Effector memory CD4-positive, alpha-beta T cell (primary cell): ENCODE data around the gene EPN1.

Experiments used
- DNase-seq, 3 donors: peaks; one replicate each; pipeline ENCODE4 v3.0.0-alpha.2; 2020
- H3K27ac ChIP-seq: 2 replicates; pipeline ENCODE4 v1.7.0; 2013; ENCODE audit warnings: mild to moderate bottlenecking, low read length, moderate library complexity; ENCODE audit not compliant: insufficient read depth, poor library complexity, severe bottlenecking
- H3K27me3 ChIP-seq: replicated peaks from 2 replicates; pipeline ENCODE4 v1.7.0; 2013; ENCODE audit warnings: mild to moderate bottlenecking, low read length; ENCODE audit not compliant: insufficient read depth, control insufficient read depth, poor library complexity, severe bottlenecking
- H3K36me3 ChIP-seq: 2 replicates; pipeline ENCODE4 v1.7.0; 2013; ENCODE audit warnings: mild to moderate bottlenecking, low read length, moderate library complexity; ENCODE audit not compliant: control insufficient read depth, insufficient read depth
- H3K4me1 ChIP-seq: 2 replicates; pipeline ENCODE4 v1.7.0; 2013; ENCODE audit warnings: low read length, mild to moderate bottlenecking; ENCODE audit not compliant: control insufficient read depth, insufficient read depth, poor library complexity, severe bottlenecking
- H3K4me3 ChIP-seq: 2 replicates; pipeline ENCODE4 v1.7.0; 2013; ENCODE audit warnings: low read length, low read depth, mild to moderate bottlenecking; ENCODE audit not compliant: insufficient read depth, poor library complexity, severe bottlenecking
- H3K9me3 ChIP-seq: 2 replicates; pipeline ENCODE4 v1.7.0; 2013; ENCODE audit warnings: mild to moderate bottlenecking, low read length, moderate library complexity; ENCODE audit not compliant: control insufficient read depth
- total RNA-seq, 3 donors: gene quantifications; one replicate each; lab custom pipeline; 2026; lab: John Stamatoyannopoulos, UW

Gene EPN1
- total RNA-seq = 30.3 to 46.1 (median 31.1) reads per million in 3 donors

DNA sequence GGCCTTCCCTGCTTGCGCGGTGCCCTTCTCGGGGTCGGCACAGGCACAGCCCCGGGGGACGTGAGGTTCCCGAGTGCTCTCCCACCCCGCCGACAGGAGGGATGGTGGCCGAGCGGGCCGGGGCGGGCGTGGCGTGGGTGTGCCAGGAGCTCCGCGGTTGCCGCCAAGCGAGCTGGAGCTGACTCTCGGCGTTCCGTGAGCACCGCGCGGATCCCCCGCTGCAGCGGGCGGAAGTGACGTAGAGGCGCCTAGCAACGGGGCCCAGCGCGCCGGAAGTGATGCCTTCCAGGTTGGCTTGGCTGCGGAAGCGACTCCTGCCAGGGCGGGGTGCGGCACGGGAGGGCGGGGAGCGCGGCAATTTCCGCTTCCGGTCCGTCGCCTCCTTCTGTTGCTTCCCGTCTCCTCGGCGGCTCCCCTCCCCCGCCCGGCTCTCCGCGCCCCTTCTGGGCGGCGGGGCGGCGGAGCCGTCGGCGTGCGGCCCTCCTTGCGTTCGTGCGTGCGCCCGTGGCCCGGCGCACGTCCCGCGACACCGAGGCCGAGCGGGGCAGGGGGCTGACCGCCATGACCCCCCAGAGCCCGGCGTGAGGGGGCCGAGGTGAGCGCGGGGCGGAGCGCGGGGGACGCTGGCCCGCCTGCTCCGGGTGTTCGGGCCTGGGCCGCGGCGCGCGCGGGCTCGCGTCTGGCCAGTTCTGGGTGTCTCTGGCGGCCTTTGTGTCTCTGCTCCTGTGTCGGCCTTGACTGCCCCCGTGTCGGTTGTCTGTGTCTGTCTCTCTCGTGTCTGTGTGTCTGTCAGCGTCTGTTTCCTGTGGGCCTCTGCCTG, at the start of gene EPN1:
Gene EPN1, plus strand, starts transcription at position 386 of the 820 bp plus-strand sequence. CDS start 3,402 bp downstream, outside the sequence.
- Histone ChIP-seq H3K4me3 (peak within 1 kb of the TSS; percentile 48), H3K9me3 (no peaks in the 10 kb centered on the region), H3K27ac (peak within 1 kb of the TSS; percentile 72), H3K27me3 (no peaks in the 10 kb centered on the region), H3K4me1 (peaks cover 24% of the 10 kb centered on the region), H3K36me3 (peaks cover 43% of the 10 kb centered on the region)
- peak; percentile 96 to 98 (median 97) for DNase-seq

DNA sequence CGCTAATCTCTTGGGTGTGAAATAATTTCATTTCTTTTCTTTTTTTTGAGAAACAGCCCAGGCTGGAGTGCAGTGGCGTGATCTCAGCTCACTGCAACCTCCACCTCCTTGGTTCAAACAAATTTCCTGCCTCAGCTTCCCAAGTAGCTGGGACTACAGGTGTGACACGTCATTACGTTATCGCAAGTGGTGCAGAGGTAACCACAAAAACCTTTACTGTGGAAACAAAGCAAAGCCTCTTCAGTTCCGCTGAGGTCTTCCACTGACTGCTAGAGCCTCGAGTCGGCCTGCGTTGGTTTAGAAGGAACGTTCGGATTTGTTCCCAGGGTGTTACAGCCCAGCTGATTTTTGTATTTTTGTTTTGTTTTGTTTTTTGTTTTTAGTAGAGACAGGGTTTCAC, 48.7 kb upstream of the EPN1 start:
- H3K27me3 ChIP-seq = no peaks in the 10 kb centered on the region
- peaks cover 14% of the 10 kb centered on the region for H3K4me1 ChIP-seq
- H3K9me3 ChIP-seq = no peaks in the 10 kb centered on the region
- no peak overlapping the region for H3K4me3 ChIP-seq
- H3K27ac ChIP-seq = peak overlapping the region; percentile 65
- DNase-seq = peak; percentile 54 to 64 (median 60)
- no peaks in the 10 kb centered on the region for H3K36me3 ChIP-seq

DNA sequence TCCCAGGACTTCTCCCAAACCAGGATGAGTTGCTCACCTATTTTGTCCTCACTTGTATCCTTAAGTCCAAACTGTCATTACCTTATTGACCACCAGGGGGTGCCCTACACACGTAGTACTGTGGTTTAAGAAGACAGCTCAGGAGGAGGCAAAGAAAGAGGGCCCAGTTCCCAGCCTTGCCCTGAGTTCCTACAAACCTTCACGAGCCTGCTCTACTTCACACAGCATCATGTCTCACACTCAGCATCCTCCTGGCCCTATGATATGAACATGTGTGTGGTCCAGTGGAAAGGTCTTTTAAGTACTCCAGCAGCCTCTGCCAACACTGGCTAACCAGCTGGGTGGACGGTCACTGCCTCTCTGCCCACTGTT, 42.6 kb upstream of the EPN1 start:
- Histone ChIP-seq H3K4me3 (no peak overlapping the region), H3K27me3 (no peaks in the 10 kb centered on the region), H3K9me3 (no peaks in the 10 kb centered on the region), H3K27ac (no peak overlapping the region), H3K36me3 (no peaks in the 10 kb centered on the region), H3K4me1 (peaks cover 26% of the 10 kb centered on the region)
- peak; percentile 68 to 89 (median 78) for DNase-seq

DNA sequence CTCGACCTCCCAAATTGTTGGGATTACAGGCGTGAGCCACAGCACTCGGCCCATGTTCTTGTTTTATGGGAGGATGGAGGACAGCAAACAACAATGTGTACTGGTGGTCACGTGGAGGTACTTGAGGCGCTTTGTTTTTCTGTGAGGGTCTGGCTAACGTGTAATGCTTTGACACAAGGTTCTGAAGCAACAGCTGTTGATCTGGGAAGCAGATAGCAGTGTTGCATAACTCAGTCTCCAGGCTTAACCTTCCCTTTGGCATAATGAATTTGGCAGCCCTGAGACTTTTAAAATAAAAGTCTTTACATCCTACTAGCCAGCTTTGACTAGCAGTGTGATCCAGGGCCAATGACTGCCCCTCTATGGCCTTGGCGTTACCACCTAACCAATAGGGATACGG, 41.2 kb upstream of the EPN1 start:
- peaks cover 28% of the 10 kb centered on the region for H3K4me1 ChIP-seq
- no peaks in the 10 kb centered on the region for H3K36me3 ChIP-seq
- H3K27ac ChIP-seq = no peak overlapping the region
- H3K27me3 ChIP-seq = no peaks in the 10 kb centered on the region
- DNase-seq = no peak
- no peak overlapping the region for H3K4me3 ChIP-seq
- H3K9me3 ChIP-seq = no peaks in the 10 kb centered on the region

GRCh38 chr19:55635334-55635717, 39.7 kb upstream of the EPN1 start:
- no peak for DNase-seq
- no peaks in the 10 kb centered on the region for H3K27me3 ChIP-seq
- no peaks in the 10 kb centered on the region for H3K9me3 ChIP-seq
- peak overlapping the region; percentile 96 for H3K4me3 ChIP-seq
- no peaks in the 10 kb centered on the region for H3K36me3 ChIP-seq
- H3K4me1 ChIP-seq = peaks cover 32% of the 10 kb centered on the region
- H3K27ac ChIP-seq = peak overlapping the region; percentile 99

DNA sequence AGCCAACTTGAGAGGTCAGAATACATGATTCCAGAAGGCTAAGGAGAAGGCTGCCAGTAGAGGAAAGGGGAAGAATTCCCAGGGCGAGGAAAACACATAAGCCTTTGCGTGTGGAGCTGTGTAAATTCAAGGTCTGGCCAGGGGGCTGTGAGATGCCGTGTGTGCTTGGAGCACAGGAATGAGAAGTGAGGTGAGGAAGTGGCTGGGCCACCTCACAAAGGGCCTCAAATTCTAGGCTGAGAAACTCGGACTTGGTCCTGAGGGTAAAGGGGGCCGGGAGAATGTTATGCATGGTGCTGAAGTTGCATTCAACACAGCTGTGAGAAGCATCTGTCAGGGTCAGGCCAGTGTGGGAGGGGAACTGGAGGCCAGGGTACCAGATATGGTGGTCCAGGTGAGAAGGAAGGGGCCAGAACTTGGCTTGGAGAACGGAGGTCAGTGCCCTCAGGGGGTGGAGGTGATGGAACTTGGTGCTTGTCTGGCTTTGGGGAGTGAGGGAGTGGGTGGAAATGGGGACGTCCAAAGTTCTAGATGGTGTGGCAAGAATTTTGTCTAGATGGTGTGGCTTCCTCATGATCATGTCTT, 39.1 kb upstream of the EPN1 start:
- DNase-seq = no peak
- no peaks in the 10 kb centered on the region for H3K9me3 ChIP-seq
- H3K27me3 ChIP-seq = no peaks in the 10 kb centered on the region
- H3K36me3 ChIP-seq = no peaks in the 10 kb centered on the region
- H3K4me1 ChIP-seq = peaks cover 35% of the 10 kb centered on the region
- peak overlapping the region; percentile 99 for H3K27ac ChIP-seq
- H3K4me3 ChIP-seq = peak overlapping the region; percentile 96

DNA sequence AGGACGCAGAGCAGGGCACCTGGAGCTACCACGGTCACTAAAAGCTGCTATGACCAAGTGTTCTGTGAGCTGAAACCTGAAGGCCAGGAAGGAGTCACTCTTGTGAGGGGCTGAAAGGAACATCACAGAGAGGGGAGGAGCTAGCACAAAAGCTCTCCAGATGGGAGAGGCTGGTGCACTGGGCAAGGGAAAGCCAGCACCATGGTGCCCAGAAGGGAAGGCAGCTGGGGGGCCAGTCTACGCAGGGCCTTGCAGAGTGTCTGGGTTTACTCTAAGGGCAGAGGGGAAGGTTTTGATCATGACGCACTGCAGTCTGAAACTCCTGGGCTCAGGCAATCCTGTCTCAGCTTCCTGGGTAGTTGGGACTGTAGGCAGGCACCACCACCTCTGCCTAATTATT, 38.3 kb upstream of the EPN1 start:
- H3K9me3 ChIP-seq = no peaks in the 10 kb centered on the region
- H3K27me3 ChIP-seq = no peaks in the 10 kb centered on the region
- H3K4me1 ChIP-seq = peaks cover 36% of the 10 kb centered on the region
- no peak overlapping the region for H3K4me3 ChIP-seq
- H3K27ac ChIP-seq = peak overlapping the region; percentile 19
- no peaks in the 10 kb centered on the region for H3K36me3 ChIP-seq
- DNase-seq = no peak

DNA sequence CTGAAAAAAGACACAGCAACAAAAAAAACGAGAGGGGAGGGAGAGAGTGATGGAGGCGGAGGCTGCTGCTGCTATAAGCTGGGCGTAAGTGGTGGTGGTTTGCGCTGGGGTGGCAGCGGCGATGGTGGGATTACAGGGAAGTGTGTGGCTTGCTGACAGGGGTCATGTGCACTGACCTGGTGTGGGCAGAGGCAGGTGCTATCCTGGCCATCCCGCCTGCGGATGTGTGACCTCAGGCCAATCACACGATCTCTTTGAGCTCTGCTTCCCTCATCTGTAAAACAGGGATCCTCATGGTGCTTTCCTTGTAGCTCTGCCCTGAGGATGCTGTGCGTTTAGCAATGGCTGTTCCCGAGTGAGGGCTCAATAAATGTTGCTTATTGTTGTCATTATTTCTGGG, 37.5 kb upstream of the EPN1 start:
- no peaks in the 10 kb centered on the region for H3K36me3 ChIP-seq
- peaks cover 36% of the 10 kb centered on the region for H3K4me1 ChIP-seq
- H3K9me3 ChIP-seq = no peaks in the 10 kb centered on the region
- H3K27ac ChIP-seq = peak overlapping the region; percentile 21
- no peak for DNase-seq
- H3K4me3 ChIP-seq = no peak overlapping the region
- H3K27me3 ChIP-seq = no peaks in the 10 kb centered on the region

- DNase-seq = no peak
Measured at GRCh38 chr19:55638864-55639359, 36.1 kb upstream of the EPN1 start.

GRCh38 chr19:55640043-55640576, 34.9 kb upstream of the EPN1 start:
- Histone ChIP-seq H3K27ac (peak overlapping the region; percentile 84), H3K4me3 (peak overlapping the region; percentile 76), H3K27me3 (no peaks in the 10 kb centered on the region), H3K9me3 (no peaks in the 10 kb centered on the region), H3K36me3 (peaks cover 5% of the 10 kb centered on the region), H3K4me1 (peaks cover 55% of the 10 kb centered on the region)
- peak; percentile 55 to 61 (median 61) for DNase-seq

More at GRCh38 chr19:55638864-55639359, 36.1 kb upstream of the EPN1 start:
- H3K27me3 ChIP-seq = no peaks in the 10 kb centered on the region
- no peak overlapping the region for H3K27ac ChIP-seq
- no peak overlapping the region for H3K4me3 ChIP-seq
- H3K4me1 ChIP-seq = peaks cover 45% of the 10 kb centered on the region
- H3K9me3 ChIP-seq = no peaks in the 10 kb centered on the region
- no peaks in the 10 kb centered on the region for H3K36me3 ChIP-seq
